ENCODE results near the gene SKP1.

SKP1 gene

GRCh38 chr5:134209477-134210245, 32.9 kb upstream of the SKP1 start:
- no peak for TF ChIP-seq CTCF (IDR thresholded peaks at IDR 0.05; ENCODE audit: low read depth, low read length, missing control alignments)
- no peak for DNase-seq (ENCODE audit: low read depth)
- no peak overlapping the region for H3K4me3 ChIP-seq (ENCODE audit: low read depth, low read length)

- no peak for TF ChIP-seq CTCF (IDR thresholded peaks at IDR 0.05; ENCODE audit: low read depth, low read length, missing control alignments)
- no peak for DNase-seq (ENCODE audit: low read depth)
- no peak overlapping the region for H3K4me3 ChIP-seq (ENCODE audit: low read depth, low read length)
Observed at GRCh38 chr5:134207696-134208095, 30.9 kb upstream of the SKP1 start.

GRCh38 chr5:134206627-134207160, 29.9 kb upstream of the SKP1 start:
- no peak for DNase-seq (ENCODE audit: low read depth)
- TF ChIP-seq CTCF (IDR thresholded peaks at IDR 0.05; ENCODE audit: low read depth, low read length, missing control alignments) = no peak
- no peak overlapping the region for H3K4me3 ChIP-seq (ENCODE audit: low read depth, low read length)

GRCh38 chr5:134204575-134204974, 27.8 kb upstream of the SKP1 start:
- no peak overlapping the region for H3K4me3 ChIP-seq (ENCODE audit: low read depth, low read length)
- no peak for DNase-seq (ENCODE audit: low read depth)
- TF ChIP-seq CTCF (IDR thresholded peaks at IDR 0.05; ENCODE audit: low read depth, low read length, missing control alignments) = no peak

GRCh38 chr5:134203630-134204029, 26.9 kb upstream of the SKP1 start:
- H3K4me3 ChIP-seq (ENCODE audit: low read depth, low read length) = no peak overlapping the region
- DNase-seq (ENCODE audit: low read depth) = no peak
- no peak for TF ChIP-seq CTCF (IDR thresholded peaks at IDR 0.05; ENCODE audit: low read depth, low read length, missing control alignments)

- no peak overlapping the region for H3K4me3 ChIP-seq (ENCODE audit: low read depth, low read length)
- no peak for TF ChIP-seq CTCF (IDR thresholded peaks at IDR 0.05; ENCODE audit: low read depth, low read length, missing control alignments)
- DNase-seq (ENCODE audit: low read depth) = no peak
Observed at GRCh38 chr5:134195666-134196065, 18.9 kb upstream of the SKP1 start.

- no peak for DNase-seq (ENCODE audit: low read depth)
- no peak overlapping the region for H3K4me3 ChIP-seq (ENCODE audit: low read depth, low read length)
- no peak for TF ChIP-seq CTCF (IDR thresholded peaks at IDR 0.05; ENCODE audit: low read depth, low read length, missing control alignments)
Observed at GRCh38 chr5:134189031-134189430, 12.3 kb upstream of the SKP1 start.

All from GM12864 (cell line).